Cardiac muscle cell (in vitro differentiated cells and primary cell): Measurements from ENCODE around the gene CGNL1. TPM values are rescaled to one million over a fixed set of nuclear protein-coding genes. Genes with fewer than 3 reads are reported as not detected.

Experiments used
- DNase-seq, 2 donors: peaks; one replicate each; pipeline versions ENCODE4 v3.0.0 to v3.0.0-alpha.2; 2010 to 2017; ENCODE audit warnings: low read depth in 1 of 2, low spot score in 1 of 2
- H3K27ac ChIP-seq: fragments of 200-600 bp; sonication (generic); 2 replicates; pipeline ENCODE4 v1.5.1; 2016
- H3K27me3 ChIP-seq: fragments of 200-600 bp; sonication (generic); 2 replicates; pipeline ENCODE4 v1.6.0; 2016; ENCODE audit warnings: control low read depth
- H3K36me3 ChIP-seq: fragments of 200-600 bp; sonication (generic); 2 replicates; pipeline ENCODE4 v1.5.1; 2016; ENCODE audit warnings: control low read depth
- H3K4me1 ChIP-seq: fragments of 200-600 bp; sonication (generic); 2 replicates; pipeline ENCODE4 v1.8.1; 2017; ENCODE audit warnings: low read depth, mild to moderate bottlenecking, mixed run types
- H3K4me3 ChIP-seq: fragments of 200-600 bp; sonication (generic); 2 replicates; pipeline ENCODE4 v1.5.1; 2016; ENCODE audit warnings: mild to moderate bottlenecking
- H3K9me3 ChIP-seq: fragments of 200-600 bp; sonication (generic); 2 replicates; pipeline ENCODE4 v1.5.1; 2017; ENCODE audit warnings: low read depth, mild to moderate bottlenecking, control low read depth
- polyA plus RNA-seq: library from polyadenylated mRNA; unstranded; fragments of >200 nt; fragmentation: Nextera tagmentation; extraction: Ambion mirVana; gene quantifications from 2 replicates; pipeline ENCODE4 v1.2.1, GENCODE V29; 2016
- total RNA-seq: library from RNA; depleted of rRNA; stranded (reverse); fragments of >200 nt; gene quantifications from 2 replicates; pipeline ENCODE4 v1.2.3, GENCODE V29; 2016
- TF ChIP-seq, protein P1 (sequence below): IDR thresholded peaks from 2 replicates; pipeline ENCODE4 v1.5.1; 2012; ENCODE audit warnings: low read depth, mild to moderate bottlenecking, low read length

The CGNL1 gene
- total and polyA plus RNA-seq, 2 experiments from 2014 or later: 62.9 to 134 TPM

GRCh38 chr15:57329582-57330367 is 46.5 kb upstream of the CGNL1 start:
- Histone ChIP-seq H3K36me3 (no peaks in the 10 kb centered on the region), H3K4me3 (no peak overlapping the region), H3K27ac (no peak overlapping the region), H3K4me1 (peaks cover 19% of the 10 kb centered on the region), H3K27me3 (no peaks in the 10 kb centered on the region), H3K9me3 (no peaks in the 10 kb centered on the region)
- TF ChIP-seq, protein P1, sequence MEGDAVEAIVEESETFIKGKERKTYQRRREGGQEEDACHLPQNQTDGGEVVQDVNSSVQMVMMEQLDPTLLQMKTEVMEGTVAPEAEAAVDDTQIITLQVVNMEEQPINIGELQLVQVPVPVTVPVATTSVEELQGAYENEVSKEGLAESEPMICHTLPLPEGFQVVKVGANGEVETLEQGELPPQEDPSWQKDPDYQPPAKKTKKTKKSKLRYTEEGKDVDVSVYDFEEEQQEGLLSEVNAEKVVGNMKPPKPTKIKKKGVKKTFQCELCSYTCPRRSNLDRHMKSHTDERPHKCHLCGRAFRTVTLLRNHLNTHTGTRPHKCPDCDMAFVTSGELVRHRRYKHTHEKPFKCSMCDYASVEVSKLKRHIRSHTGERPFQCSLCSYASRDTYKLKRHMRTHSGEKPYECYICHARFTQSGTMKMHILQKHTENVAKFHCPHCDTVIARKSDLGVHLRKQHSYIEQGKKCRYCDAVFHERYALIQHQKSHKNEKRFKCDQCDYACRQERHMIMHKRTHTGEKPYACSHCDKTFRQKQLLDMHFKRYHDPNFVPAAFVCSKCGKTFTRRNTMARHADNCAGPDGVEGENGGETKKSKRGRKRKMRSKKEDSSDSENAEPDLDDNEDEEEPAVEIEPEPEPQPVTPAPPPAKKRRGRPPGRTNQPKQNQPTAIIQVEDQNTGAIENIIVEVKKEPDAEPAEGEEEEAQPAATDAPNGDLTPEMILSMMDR: no peak
- DNase-seq: no peak

DNA sequence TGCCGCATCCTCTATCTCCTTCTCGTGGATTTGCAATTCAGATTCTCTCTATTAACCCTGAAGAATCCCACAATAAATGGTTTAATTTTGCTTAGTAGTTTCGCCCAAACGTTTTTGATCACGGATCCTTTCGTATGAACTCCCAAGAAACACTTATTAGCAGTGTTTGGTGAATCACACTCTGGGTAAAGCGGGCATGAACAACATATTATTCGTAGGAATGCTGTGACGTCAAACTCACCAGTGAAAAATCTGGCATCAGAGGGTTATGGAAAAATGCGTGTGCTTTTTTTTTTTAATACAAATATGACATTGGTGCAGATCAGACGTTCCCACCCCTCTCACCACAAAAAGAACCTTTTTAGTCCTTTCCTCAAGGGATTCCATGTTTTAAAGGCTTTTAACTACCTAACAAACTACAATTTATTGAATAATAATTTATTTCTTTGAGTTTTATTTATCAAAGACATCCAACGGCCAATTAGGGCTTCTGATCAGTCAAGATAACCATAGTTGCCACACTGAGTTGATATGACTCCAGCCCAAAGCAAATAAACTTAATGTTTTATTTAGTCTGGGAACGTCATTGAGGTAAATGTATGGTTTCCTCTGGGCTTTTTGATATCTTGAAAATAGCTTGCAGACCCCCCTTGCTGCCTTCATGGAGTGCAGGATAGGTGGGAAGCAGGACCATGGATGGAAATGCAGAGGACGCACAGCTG is 45.5 kb upstream of the CGNL1 start:
- no peaks in the 10 kb centered on the region for H3K36me3 ChIP-seq
- no peak for DNase-seq
- no peaks in the 10 kb centered on the region for H3K27me3 ChIP-seq
- peaks cover 19% of the 10 kb centered on the region for H3K4me1 ChIP-seq
- TF ChIP-seq, protein P1: no peak
- no peak overlapping the region for H3K4me3 ChIP-seq
- H3K27ac ChIP-seq: no peak overlapping the region
- no peaks in the 10 kb centered on the region for H3K9me3 ChIP-seq

- Histone ChIP-seq H3K27me3 (no peaks in the 10 kb centered on the region), H3K9me3 (no peaks in the 10 kb centered on the region), H3K4me1 (peaks cover 17% of the 10 kb centered on the region), H3K36me3 (no peaks in the 10 kb centered on the region), H3K4me3 (no peak overlapping the region), H3K27ac (no peak overlapping the region)
- no peak for DNase-seq
- TF ChIP-seq, protein P1: no peak
Measured at GRCh38 chr15:57332326-57332725, 44.0 kb upstream of the CGNL1 start.

GRCh38 chr15:57333487-57333886 is 42.8 kb upstream of the CGNL1 start:
- no peak overlapping the region for H3K4me3 ChIP-seq
- peaks cover 12% of the 10 kb centered on the region for H3K4me1 ChIP-seq
- H3K36me3 ChIP-seq: no peaks in the 10 kb centered on the region
- H3K9me3 ChIP-seq: no peaks in the 10 kb centered on the region
- H3K27ac ChIP-seq: peak overlapping the region; percentile 29
- peak; percentile 41 to 72 for DNase-seq
- TF ChIP-seq, protein P1: no peak
- no peaks in the 10 kb centered on the region for H3K27me3 ChIP-seq

DNA sequence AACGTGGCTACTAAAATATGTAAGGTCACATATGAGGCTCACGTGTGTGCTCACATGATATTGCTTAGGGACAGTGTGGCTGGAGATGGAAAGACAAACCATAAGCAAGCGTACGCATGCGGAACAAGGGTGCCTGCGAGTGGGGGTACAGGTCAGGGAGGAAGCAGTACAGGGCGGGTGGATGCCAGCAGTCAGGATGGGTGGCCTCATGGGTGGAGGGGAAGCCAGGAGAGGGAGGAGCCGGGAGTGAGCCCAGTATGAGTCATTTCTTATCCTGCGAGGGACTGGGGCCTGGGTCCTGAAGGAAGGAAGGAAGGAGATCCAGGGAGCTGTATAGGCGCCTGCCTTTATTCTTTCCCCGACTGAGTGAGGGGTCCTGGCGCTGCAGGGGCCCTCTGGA is 42.0 kb upstream of the CGNL1 start:
- no peak overlapping the region for H3K4me3 ChIP-seq
- H3K9me3 ChIP-seq: no peaks in the 10 kb centered on the region
- peaks cover 12% of the 10 kb centered on the region for H3K4me1 ChIP-seq
- no peaks in the 10 kb centered on the region for H3K36me3 ChIP-seq
- TF ChIP-seq, protein P1: no peak
- DNase-seq: peak in 1 of 2 donors; percentile 56
- H3K27me3 ChIP-seq: no peaks in the 10 kb centered on the region
- H3K27ac ChIP-seq: no peak overlapping the region
